ENCODE data around the gene REEP6. TPM values are rescaled to one million over a fixed set of nuclear protein-coding genes. Genes with fewer than 3 reads are reported as not detected.

The REEP6 gene
- total and polyA plus RNA-seq, 4 donors, result 2.5 to 7.6 (median 4.9) TPM

- TF ChIP-seq, protein P1, sequence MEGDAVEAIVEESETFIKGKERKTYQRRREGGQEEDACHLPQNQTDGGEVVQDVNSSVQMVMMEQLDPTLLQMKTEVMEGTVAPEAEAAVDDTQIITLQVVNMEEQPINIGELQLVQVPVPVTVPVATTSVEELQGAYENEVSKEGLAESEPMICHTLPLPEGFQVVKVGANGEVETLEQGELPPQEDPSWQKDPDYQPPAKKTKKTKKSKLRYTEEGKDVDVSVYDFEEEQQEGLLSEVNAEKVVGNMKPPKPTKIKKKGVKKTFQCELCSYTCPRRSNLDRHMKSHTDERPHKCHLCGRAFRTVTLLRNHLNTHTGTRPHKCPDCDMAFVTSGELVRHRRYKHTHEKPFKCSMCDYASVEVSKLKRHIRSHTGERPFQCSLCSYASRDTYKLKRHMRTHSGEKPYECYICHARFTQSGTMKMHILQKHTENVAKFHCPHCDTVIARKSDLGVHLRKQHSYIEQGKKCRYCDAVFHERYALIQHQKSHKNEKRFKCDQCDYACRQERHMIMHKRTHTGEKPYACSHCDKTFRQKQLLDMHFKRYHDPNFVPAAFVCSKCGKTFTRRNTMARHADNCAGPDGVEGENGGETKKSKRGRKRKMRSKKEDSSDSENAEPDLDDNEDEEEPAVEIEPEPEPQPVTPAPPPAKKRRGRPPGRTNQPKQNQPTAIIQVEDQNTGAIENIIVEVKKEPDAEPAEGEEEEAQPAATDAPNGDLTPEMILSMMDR (IDR thresholded peaks at IDR 0.05; ENCODE audit: control extremely low read depth, extremely low read depth), result no peak
- Histone ChIP-seq H3K4me1 (ENCODE audit: control insufficient read depth in 5 of 5, insufficient read depth in 5 of 5, low read length in 5 of 5) (peaks cover 0 to 15% (median 3%) of the 10 kb centered on the region in 5 donors), H3K27ac (ENCODE audit: low read depth in 1 of 2, low read length in 1 of 2) (no peak overlapping the region), H3K9ac (ENCODE audit: insufficient read depth in 1 of 2, low read length in 2 of 2) (no peak overlapping the region), H3K36me3 (ENCODE audit: control insufficient read depth in 4 of 4, insufficient read depth in 4 of 4, low read length in 4 of 4) (no peaks in the 10 kb centered on the region), H3K9me3 (ENCODE audit: control insufficient read depth in 4 of 4, insufficient read depth in 3 of 4, low read length in 3 of 4) (peaks cover 0 to 2% (median 0%) of the 10 kb centered on the region in 4 donors), H3K27me3 (ENCODE audit: control insufficient read depth in 3 of 3, insufficient read depth in 3 of 3, low read length in 2 of 3) (peaks cover 3 to 12% (median 5%) of the 10 kb centered on the region in 3 donors), H3K4me3 (no peak overlapping the region)
- ATAC-seq (ENCODE audit: insufficient read depth, low FRiP score), result no peak
- 68 to 80% methylated on average over 15 of the region's 15 CpGs for WGBS, 2 donors
- DNase-seq, result no peak
Observed at GRCh38 chr19:1494115-1494815, 3.3 kb downstream of the REEP6 start.

GRCh38 chr19:1495051-1495798, 4.2 kb downstream of the REEP6 start:
- no peak for ATAC-seq (ENCODE audit: insufficient read depth, low FRiP score)
- TF ChIP-seq, protein P1 (IDR thresholded peaks at IDR 0.05; ENCODE audit: control extremely low read depth, extremely low read depth), result no peak

DNA sequence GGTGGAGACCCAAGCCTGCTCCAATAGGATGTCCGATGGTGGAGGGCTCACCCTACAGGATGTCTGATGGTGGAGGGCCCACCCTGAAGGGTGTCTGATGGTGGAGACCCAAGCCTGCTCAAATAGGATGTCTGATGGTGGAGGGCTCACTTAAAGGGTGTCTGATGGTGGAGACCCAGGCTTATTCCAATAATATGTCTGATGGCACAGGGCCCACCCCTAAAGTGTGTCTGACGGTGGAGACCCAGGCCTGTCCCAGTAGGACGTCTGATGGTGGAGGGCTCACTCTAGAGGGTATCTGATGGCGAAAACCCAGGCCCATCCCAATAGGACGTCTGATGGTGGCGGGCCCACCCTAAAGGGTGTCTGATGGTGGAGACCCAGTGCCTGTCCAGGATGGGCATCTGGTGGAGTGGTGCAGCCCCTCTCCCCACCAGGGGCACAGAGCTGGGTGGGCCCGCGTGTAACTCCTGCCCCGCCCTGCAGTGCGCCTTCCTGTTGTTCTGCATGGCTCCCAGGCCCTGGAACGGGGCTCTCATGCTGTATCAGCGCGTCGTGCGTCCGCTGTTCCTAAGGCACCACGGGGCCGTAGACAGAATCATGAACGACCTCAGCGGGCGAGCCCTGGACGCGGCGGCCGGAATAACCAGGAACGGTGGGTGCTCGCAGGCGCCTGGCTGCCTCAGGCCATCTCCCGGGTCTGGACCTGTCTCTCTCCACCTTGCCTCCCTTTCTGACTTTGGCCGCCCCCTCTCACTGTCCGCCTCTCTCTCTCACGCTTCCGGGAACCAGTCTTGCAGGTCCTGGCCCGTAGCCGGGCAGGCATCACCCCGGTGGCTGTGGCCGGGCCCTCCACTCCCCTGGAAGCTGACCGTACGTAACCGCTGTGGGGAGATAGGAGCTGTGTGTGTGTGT, 5.1 kb downstream of the REEP6 start:
- no peak for DNase-seq
- no peak overlapping the region for H3K27ac ChIP-seq (ENCODE audit: low read depth in 1 of 2, low read length in 1 of 2)
- 65 to 78% methylated on average over 38 to 40 of the region's 40 CpGs for WGBS, 2 donors
- H3K9ac ChIP-seq (ENCODE audit: insufficient read depth in 1 of 2, low read length in 2 of 2), result no peak overlapping the region
- no peak overlapping the region for H3K4me3 ChIP-seq
- peaks cover 0 to 9% (median 3%) of the 10 kb centered on the region in 5 donors for H3K4me1 ChIP-seq (ENCODE audit: control insufficient read depth in 5 of 5, insufficient read depth in 5 of 5, low read length in 5 of 5)
- TF ChIP-seq, protein P1 (IDR thresholded peaks at IDR 0.05; ENCODE audit: control extremely low read depth, extremely low read depth), result no peak
- H3K36me3 ChIP-seq (ENCODE audit: control insufficient read depth in 4 of 4, insufficient read depth in 4 of 4, low read length in 4 of 4), result no peaks in the 10 kb centered on the region
- peaks cover 3 to 12% (median 5%) of the 10 kb centered on the region in 3 donors for H3K27me3 ChIP-seq (ENCODE audit: control insufficient read depth in 3 of 3, insufficient read depth in 3 of 3, low read length in 2 of 3)
- no peak for ATAC-seq (ENCODE audit: insufficient read depth, low FRiP score)
- peaks cover 0 to 2% (median 0%) of the 10 kb centered on the region in 4 donors for H3K9me3 ChIP-seq (ENCODE audit: control insufficient read depth in 4 of 4, insufficient read depth in 3 of 4, low read length in 3 of 4)

More at GRCh38 chr19:1495051-1495798, 4.2 kb downstream of the REEP6 start:
- H3K36me3 ChIP-seq (ENCODE audit: control insufficient read depth in 4 of 4, insufficient read depth in 4 of 4, low read length in 4 of 4), result no peaks in the 10 kb centered on the region
- peaks cover 3 to 12% (median 5%) of the 10 kb centered on the region in 3 donors for H3K27me3 ChIP-seq (ENCODE audit: control insufficient read depth in 3 of 3, insufficient read depth in 3 of 3, low read length in 2 of 3)
- WGBS, 2 donors, result 85 to 90% methylated on average over 37 of the region's 37 CpGs
- H3K9ac ChIP-seq (ENCODE audit: insufficient read depth in 1 of 2, low read length in 2 of 2), result no peak overlapping the region
- H3K27ac ChIP-seq (ENCODE audit: low read depth in 1 of 2, low read length in 1 of 2), result no peak overlapping the region
- peaks cover 0 to 2% (median 0%) of the 10 kb centered on the region in 4 donors for H3K9me3 ChIP-seq (ENCODE audit: control insufficient read depth in 4 of 4, insufficient read depth in 3 of 4, low read length in 3 of 4)
- no peak overlapping the region for H3K4me3 ChIP-seq
- H3K4me1 ChIP-seq (ENCODE audit: control insufficient read depth in 5 of 5, insufficient read depth in 5 of 5, low read length in 5 of 5), result peaks cover 0 to 11% (median 3%) of the 10 kb centered on the region in 5 donors
- no peak for DNase-seq

Measured in lung (tissue), 12 donors.